Measurements from ENCODE around the gene CCT4.

The CCT4 gene

DNA sequence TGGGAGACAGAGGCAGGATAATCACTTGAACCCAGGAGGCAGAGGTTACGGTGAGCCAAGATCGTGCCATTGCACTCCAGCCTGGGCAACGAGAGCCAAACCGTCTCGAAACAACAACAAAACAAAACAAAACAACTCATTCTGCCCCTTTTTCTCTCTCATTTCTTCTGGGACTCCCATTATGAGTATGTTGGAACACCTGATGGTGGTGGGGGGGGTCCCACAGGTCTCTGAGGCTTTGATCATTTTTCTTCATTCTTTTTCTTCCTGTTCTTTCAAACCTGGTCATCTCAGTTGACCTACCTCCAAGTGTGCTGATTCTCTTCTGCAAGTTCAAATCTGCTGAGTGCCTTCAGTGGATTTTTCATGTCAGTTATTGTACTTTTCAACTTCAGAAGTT, 26.4 kb downstream of the CCT4 start:
- peaks cover 13% of the 10 kb centered on the region; the same call in 1 of the 2 replicates for H3F3A ChIP-seq (ENCODE audit: control insufficient read depth, insufficient read depth)
- H3K4me2 ChIP-seq (ENCODE audit: low read length): no peak overlapping the region
- H3K79me2 ChIP-seq (ENCODE audit: control insufficient read depth, low read length): no peaks in the 10 kb centered on the region
- H3K27ac ChIP-seq (ENCODE audit: low read depth, low read length): no peak overlapping the region
- peaks cover 4% of the 10 kb centered on the region for H3K4me1 ChIP-seq (ENCODE audit: control insufficient read depth, low read length)
- H3K4me3 ChIP-seq (ENCODE audit: low read length): no peak overlapping the region
- H3K9me2 ChIP-seq (replicated peaks; ENCODE audit: control insufficient read depth, low read length): no peaks in the 10 kb centered on the region
- TF ChIP-seq, protein P1, sequence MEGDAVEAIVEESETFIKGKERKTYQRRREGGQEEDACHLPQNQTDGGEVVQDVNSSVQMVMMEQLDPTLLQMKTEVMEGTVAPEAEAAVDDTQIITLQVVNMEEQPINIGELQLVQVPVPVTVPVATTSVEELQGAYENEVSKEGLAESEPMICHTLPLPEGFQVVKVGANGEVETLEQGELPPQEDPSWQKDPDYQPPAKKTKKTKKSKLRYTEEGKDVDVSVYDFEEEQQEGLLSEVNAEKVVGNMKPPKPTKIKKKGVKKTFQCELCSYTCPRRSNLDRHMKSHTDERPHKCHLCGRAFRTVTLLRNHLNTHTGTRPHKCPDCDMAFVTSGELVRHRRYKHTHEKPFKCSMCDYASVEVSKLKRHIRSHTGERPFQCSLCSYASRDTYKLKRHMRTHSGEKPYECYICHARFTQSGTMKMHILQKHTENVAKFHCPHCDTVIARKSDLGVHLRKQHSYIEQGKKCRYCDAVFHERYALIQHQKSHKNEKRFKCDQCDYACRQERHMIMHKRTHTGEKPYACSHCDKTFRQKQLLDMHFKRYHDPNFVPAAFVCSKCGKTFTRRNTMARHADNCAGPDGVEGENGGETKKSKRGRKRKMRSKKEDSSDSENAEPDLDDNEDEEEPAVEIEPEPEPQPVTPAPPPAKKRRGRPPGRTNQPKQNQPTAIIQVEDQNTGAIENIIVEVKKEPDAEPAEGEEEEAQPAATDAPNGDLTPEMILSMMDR (IDR thresholded peaks at IDR 0.05; ENCODE audit: low read depth, low read length, poor library complexity, severe bottlenecking): no peak
- TF ChIP-seq EZH2phosphoT487 (IDR thresholded peaks at IDR 0.05; ENCODE audit: borderline replicate concordance, low read length): no peak
- H3K36me3 ChIP-seq (ENCODE audit: control insufficient read depth, low read length): peaks cover 21% of the 10 kb centered on the region
- H3K9me3 ChIP-seq (ENCODE audit: control insufficient read depth, insufficient read depth, low read length): no peaks in the 10 kb centered on the region
- no peaks in the 10 kb centered on the region; the same call in 1 of the 2 replicates for H4K20me1 ChIP-seq (ENCODE audit: control insufficient read depth, insufficient read depth, low read depth, low read length)
- no peaks in the 10 kb centered on the region for H3K27me3 ChIP-seq (ENCODE audit: control insufficient read depth, low read length)

DNA sequence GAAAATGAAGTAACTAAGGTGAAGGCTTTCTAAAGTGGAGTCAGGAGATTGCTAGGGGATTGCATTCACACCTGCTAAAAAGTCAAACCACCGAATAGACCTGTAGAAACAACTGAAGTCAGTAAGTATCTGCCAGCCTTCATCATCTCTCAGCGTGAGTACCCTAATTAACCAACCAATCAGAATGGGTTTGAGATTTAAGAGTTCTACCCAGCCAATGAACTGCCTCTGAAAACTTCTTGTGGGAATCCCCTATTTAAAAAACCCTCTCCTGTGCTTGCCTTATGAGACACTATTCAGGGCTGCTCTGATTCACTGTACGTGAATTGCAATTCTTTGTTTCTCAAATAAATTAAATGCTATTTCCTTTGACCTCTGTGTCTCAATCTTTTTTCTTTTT, 31.2 kb downstream of the CCT4 start:
- H3K4me1 ChIP-seq (ENCODE audit: control insufficient read depth, low read length): peaks cover 28% of the 10 kb centered on the region
- H3K4me3 ChIP-seq (ENCODE audit: low read length): no peak overlapping the region
- peaks cover 4% of the 10 kb centered on the region; the same call in 1 of the 2 replicates for H3F3A ChIP-seq (ENCODE audit: control insufficient read depth, insufficient read depth)
- H3K9me3 ChIP-seq (ENCODE audit: control insufficient read depth, insufficient read depth, low read length): no peaks in the 10 kb centered on the region
- no peak overlapping the region for H3K27ac ChIP-seq (ENCODE audit: low read depth, low read length)
- no peaks in the 10 kb centered on the region for H4K20me1 ChIP-seq (ENCODE audit: control insufficient read depth, insufficient read depth, low read depth, low read length)
- no peaks in the 10 kb centered on the region for H3K27me3 ChIP-seq (ENCODE audit: control insufficient read depth, low read length)
- no peaks in the 10 kb centered on the region; the same call in 1 of the 2 replicates for H3K79me2 ChIP-seq (ENCODE audit: control insufficient read depth, low read length)
- no peaks in the 10 kb centered on the region for H3K9me2 ChIP-seq (replicated peaks; ENCODE audit: control insufficient read depth, low read length)
- H3K4me2 ChIP-seq (ENCODE audit: low read length): no peak overlapping the region
- no peaks in the 10 kb centered on the region for H3K36me3 ChIP-seq (ENCODE audit: control insufficient read depth, low read length)
- TF ChIP-seq, protein P1 (IDR thresholded peaks at IDR 0.05; ENCODE audit: low read depth, low read length, poor library complexity, severe bottlenecking): no peak
- TF ChIP-seq EZH2phosphoT487 (IDR thresholded peaks at IDR 0.05; ENCODE audit: borderline replicate concordance, low read length): no peak

GRCh38 chr2:61855318-61855613, 33.2 kb downstream of the CCT4 start:
- H3K79me2 ChIP-seq (ENCODE audit: control insufficient read depth, low read length): no peaks in the 10 kb centered on the region; the same call in 1 of the 2 replicates
- H3K27ac ChIP-seq (ENCODE audit: low read depth, low read length): peak overlapping the region; percentile 70
- no peaks in the 10 kb centered on the region for H3K27me3 ChIP-seq (ENCODE audit: control insufficient read depth, low read length)

More at GRCh38 chr2:61855318-61855613, 33.2 kb downstream of the CCT4 start:
- H3K4me2 ChIP-seq (ENCODE audit: low read length): peak overlapping the region; percentile 94
- peaks cover 4% of the 10 kb centered on the region; the same call in 1 of the 2 replicates for H3F3A ChIP-seq (ENCODE audit: control insufficient read depth, insufficient read depth)
- no peaks in the 10 kb centered on the region for H3K9me2 ChIP-seq (replicated peaks; ENCODE audit: control insufficient read depth, low read length)
- H3K4me3 ChIP-seq (ENCODE audit: low read length): peak overlapping the region; percentile 94
- H3K4me1 ChIP-seq (ENCODE audit: control insufficient read depth, low read length): peaks cover 28% of the 10 kb centered on the region
- no peaks in the 10 kb centered on the region for H3K9me3 ChIP-seq (ENCODE audit: control insufficient read depth, insufficient read depth, low read length)
- H3K36me3 ChIP-seq (ENCODE audit: control insufficient read depth, low read length): no peaks in the 10 kb centered on the region
- TF ChIP-seq EZH2phosphoT487 (IDR thresholded peaks at IDR 0.05; ENCODE audit: borderline replicate concordance, low read length): no peak
- TF ChIP-seq, protein P1 (IDR thresholded peaks at IDR 0.05; ENCODE audit: low read depth, low read length, poor library complexity, severe bottlenecking): no peak
- no peaks in the 10 kb centered on the region for H4K20me1 ChIP-seq (ENCODE audit: control insufficient read depth, insufficient read depth, low read depth, low read length)

Measured in DOHH2 (cell line).